Left ventricle myocardium superior (tissue), 1 donor: ENCODE data around the gene ERLEC1. TPM values are rescaled to one million over a fixed set of nuclear protein-coding genes. Genes with fewer than 3 reads are reported as not detected.
A peak's percentile ranks its signal among the peaks of the same experiment; 100 is the strongest.

Source experiments
- ATAC-seq: fragments of 200-7000 bp; cut with Tn5 transposase; one replicate; pipeline ENCODE4 v1.9.1; 2020; ENCODE audit warnings: mild to moderate bottlenecking, moderate library complexity
- DNase-seq: peaks from one replicate; pipeline ENCODE4 v3.0.0-alpha.2; 2020
- intact Hi-C: fragments of 100-400 bp; cut with micrococcal nuclease; formaldehyde crosslinking; loops from one replicate; pipeline ENCODE4 v1.11.0; 2022
- microRNA-seq: library from miRNA; unstranded; fragments of <30 nt; microRNA quantifications from one replicate; pipeline ENCODE4 v1.2.0, GENCODE V29; 2020; ENCODE audit warnings: borderline number of aligned reads
- total RNA-seq: library from RNA; stranded (reverse); fragmentation: NEBNext Ultra II Directional; extraction: Animal tissue kit (Norgen Biotek cat#: 25700); gene quantifications from one replicate; pipeline ENCODE4 v1.2.1, GENCODE V29; 2021
- donor health status: DM: no; HTN: yes; CAD: no; lungs with severe emphysema.

ERLEC1 gene
- total RNA-seq, 1 donor from 2014 or later = 35.5 TPM

DNA sequence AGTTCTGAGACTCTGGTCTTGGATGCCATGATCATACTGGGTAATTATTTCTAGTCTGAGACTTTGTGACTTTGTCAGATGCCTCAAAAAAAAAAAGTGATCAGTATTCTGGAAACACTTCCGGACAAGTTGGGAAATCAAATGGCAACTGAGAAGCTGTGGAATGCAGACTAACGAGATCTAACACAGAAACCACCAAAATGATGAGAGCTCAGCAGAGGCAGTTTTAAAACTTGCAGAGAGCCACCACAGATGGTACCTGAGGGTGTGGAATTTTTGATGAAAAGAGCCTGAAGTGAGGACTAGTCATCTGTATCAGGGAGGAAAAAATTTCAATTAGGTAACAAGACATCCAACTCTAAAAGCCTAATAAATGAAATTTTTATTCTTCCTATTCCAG lies 78.4 kb downstream of the ERLEC1 start:
- ATAC-seq (no peak), DNase-seq (no peak)
- intact Hi-C loops = no loop called here

DNA sequence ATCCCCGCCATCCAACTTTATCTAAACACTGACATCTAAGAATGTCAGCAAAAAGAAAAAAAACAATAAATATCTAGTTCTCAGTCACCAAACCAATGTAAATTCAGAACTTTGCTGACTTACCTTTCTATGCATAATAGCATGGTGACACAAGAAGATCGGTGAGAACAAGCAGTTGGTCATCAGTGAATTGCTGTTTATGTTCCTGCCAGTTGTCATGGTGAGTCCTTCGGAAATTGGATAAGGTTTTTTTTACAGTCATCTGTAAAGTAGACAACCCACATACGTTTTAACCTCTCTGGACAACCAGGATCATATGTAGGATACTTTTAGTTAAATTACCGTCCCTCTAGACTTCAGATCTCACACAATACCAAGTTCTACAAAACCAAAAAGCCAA lies 79.1 kb downstream of the ERLEC1 start:
- intact Hi-C loops = no loop called here
- DNase-seq (no peak), ATAC-seq (peak; percentile 24)

DNA sequence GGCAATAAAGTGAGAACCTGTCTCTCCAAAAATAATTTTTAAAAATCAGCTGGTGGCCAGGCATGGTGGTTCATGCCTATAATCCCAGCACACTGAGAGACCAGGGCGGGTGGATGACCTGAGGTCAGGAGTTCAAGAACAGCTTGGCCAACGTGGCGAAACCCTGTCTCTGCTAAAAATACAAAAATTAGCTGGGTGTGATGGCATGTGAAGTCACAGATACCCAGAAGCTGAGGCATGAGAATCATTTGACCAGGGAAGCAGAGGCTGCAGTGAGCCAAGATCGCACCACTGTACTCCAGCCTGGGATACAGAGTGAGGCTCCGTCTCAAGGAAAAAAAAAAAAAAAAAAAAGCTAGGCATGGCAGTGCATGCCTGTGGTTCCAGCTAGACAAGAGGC lies 80.3 kb downstream of the ERLEC1 start:
- intact Hi-C loops = no loop called here
- ATAC-seq (peak; percentile 84), DNase-seq (no peak)

DNA sequence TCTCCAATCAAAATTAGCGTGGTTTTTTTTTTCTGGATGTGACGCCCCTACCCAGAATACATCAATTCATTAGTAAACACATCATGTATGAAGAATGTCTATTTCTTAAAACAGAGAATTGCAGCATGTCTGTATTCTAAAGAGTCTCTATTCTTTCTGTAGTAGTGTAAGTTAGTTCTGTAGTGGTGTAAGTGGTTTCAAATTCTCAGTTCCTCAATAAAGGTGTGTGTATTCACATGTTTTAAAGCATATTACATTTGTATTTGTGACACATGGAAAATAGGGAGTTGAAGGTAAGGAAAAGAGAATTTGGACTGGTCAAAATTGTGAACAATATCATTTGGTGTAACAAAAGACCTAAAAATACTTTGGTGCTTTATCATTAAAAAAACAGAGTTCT lies 80.9 kb downstream of the ERLEC1 start:
- ATAC-seq (no peak), DNase-seq (no peak)
- intact Hi-C loops = no loop called here

Small RNA genes lying within 50 kb of the gene (microRNA-seq; reads per million reads assigned to microRNA genes)
- gene MIR3682 = not detected

Other genes with a start within 250 kb of the ERLEC1 start
- gene CHAC2, start 19.2 kb upstream of the ERLEC1 start, total RNA-seq = 6.0 TPM
- 11.7 TPM for gene ASB3, start 91 bp upstream of the ERLEC1 start, total RNA-seq
- 0.50 TPM for gene GPR75, start 72.9 kb downstream of the ERLEC1 start, total RNA-seq
- gene PSME4, start 183.9 kb downstream of the ERLEC1 start, total RNA-seq = 51.0 TPM